Neural cell (in vitro differentiated cells): ENCODE data around the gene ENOSF1. TPM values are rescaled to one million over a fixed set of nuclear protein-coding genes. Genes with fewer than 3 reads are reported as not detected.

Source experiments
- H2AFZ ChIP-seq: fragments of 200-600, 300-800 bp; sonication (generic), shearing (Covaris generic); 2 replicates; pipeline ENCODE4 v1.6.0; 2014; ENCODE audit warnings: low read depth, mild to moderate bottlenecking, antibody characterized with exemption, low read length, moderate library complexity
- H3F3A ChIP-seq: fragments of 200-600 bp; shearing (Covaris generic); 2 replicates; pipeline ENCODE4 v1.6.1; 2016; ENCODE audit warnings: mild to moderate bottlenecking, moderate library complexity, mixed read lengths, antibody characterized with exemption, low read length; ENCODE audit not compliant: insufficient read depth, poor library complexity, severe bottlenecking
- H3K27ac ChIP-seq: fragments of 200-600, 300-800 bp; sonication (generic), shearing (Covaris generic); 2 replicates; pipeline ENCODE4 v1.5.1; 2014; ENCODE audit warnings: mild to moderate bottlenecking, low read length, moderate library complexity
- H3K27me3 ChIP-seq: fragments of 300-800, 200-600 bp; sonication (generic), shearing (Covaris generic); 2 replicates; pipeline ENCODE4 v1.6.0; 2014; ENCODE audit warnings: mild to moderate bottlenecking, low read depth, low read length, moderate library complexity; ENCODE audit not compliant: insufficient read depth
- H3K36me3 ChIP-seq: fragments of 300-800, 200-600 bp; sonication (generic), shearing (Covaris generic); 2 replicates; pipeline ENCODE4 v1.5.1; 2014; ENCODE audit warnings: mild to moderate bottlenecking, antibody characterized with exemption, low read length, moderate library complexity; ENCODE audit not compliant: insufficient read depth
- H3K4me2 ChIP-seq: fragments of 300-800, 200-600 bp; sonication (generic), shearing (Covaris generic); 2 replicates; pipeline ENCODE4 v1.6.0; 2014; ENCODE audit warnings: mild to moderate bottlenecking, low read length
- H3K4me3 ChIP-seq: fragments of 300-800, 200-600 bp; sonication (generic), shearing (Covaris generic); 2 replicates; pipeline ENCODE4 v1.5.1; 2014; ENCODE audit warnings: mild to moderate bottlenecking, low read length, moderate library complexity
- H3K79me2 ChIP-seq: fragments of 200-600 bp; shearing (Covaris generic); replicated peaks from 2 replicates; pipeline ENCODE4 v1.6.0; 2014; ENCODE audit warnings: mild to moderate bottlenecking, low read length, moderate library complexity; ENCODE audit not compliant: insufficient read depth
- H3K9ac ChIP-seq: fragments of 300-800, 200-600 bp; sonication (generic), shearing (Covaris generic); 2 replicates; pipeline ENCODE4 v1.6.1; 2016; ENCODE audit warnings: mild to moderate bottlenecking, low read length, mixed read lengths
- H3K9me2 ChIP-seq: fragments of 200-600 bp; shearing (Covaris generic); 2 replicates; pipeline ENCODE4 v1.6.1; 2016; ENCODE audit warnings: mild to moderate bottlenecking, low read length, mixed read lengths; ENCODE audit not compliant: insufficient read depth
- H3K9me3 ChIP-seq: fragments of 200-600, 300-800 bp; sonication (generic), shearing (Covaris generic); 2 replicates; pipeline ENCODE4 v1.6.1; 2016; ENCODE audit warnings: mild to moderate bottlenecking, mixed run types, low read length, moderate library complexity, mixed read lengths
- H4K20me1 ChIP-seq: fragments of 200-600 bp; shearing (Covaris generic); 2 replicates; pipeline ENCODE4 v1.6.1; 2016; ENCODE audit warnings: mild to moderate bottlenecking, mixed run types; ENCODE audit not compliant: insufficient read depth
- CTCF ChIP-seq: fragments of 450-650 bp; IDR thresholded peaks from 2 replicates; pipeline ENCODE4 v1.5.1; 2014; ENCODE audit warnings: antibody characterized with exemption, mild to moderate bottlenecking, moderate library complexity; ENCODE audit not compliant: poor library complexity, severe bottlenecking
- EP300 ChIP-seq: fragments of 450-650 bp; conservative IDR thresholded peaks from 2 replicates; pipeline ENCODE4 v1.6.1; 2014; ENCODE audit warnings: antibody characterized with exemption, mild to moderate bottlenecking, moderate library complexity; ENCODE audit not compliant: poor library complexity, severe bottlenecking
- EZH2 ChIP-seq: fragments of 200-600, 300-800 bp; shearing (Covaris generic), sonication (generic); IDR thresholded peaks from 2 replicates; pipeline ENCODE4 v1.6.1; 2014; ENCODE audit warnings: antibody characterized with exemption, low read length, borderline replicate concordance, mild to moderate bottlenecking; ENCODE audit not compliant: insufficient read depth, poor library complexity, severe bottlenecking
- MXI1 ChIP-seq: fragments of 450-650 bp; conservative IDR thresholded peaks from 2 replicates; pipeline ENCODE4 v1.6.1; 2014; ENCODE audit warnings: antibody characterized with exemption, mild to moderate bottlenecking; ENCODE audit not compliant: poor library complexity, severe bottlenecking
- POLR2AphosphoS5 ChIP-seq: IDR thresholded peaks from 2 replicates; pipeline ENCODE4 v1.6.1; 2012
- RAD21 ChIP-seq: fragments of 450-650 bp; conservative IDR thresholded peaks from 2 replicates; pipeline ENCODE4 v1.6.1; 2014; ENCODE audit warnings: antibody characterized with exemption, mild to moderate bottlenecking, moderate library complexity
- REST ChIP-seq: IDR thresholded peaks from 2 replicates; pipeline ENCODE4 v1.6.1; 2012; ENCODE audit warnings: borderline replicate concordance
- SMC3 ChIP-seq: fragments of 450-650 bp; conservative IDR thresholded peaks from 2 replicates; pipeline ENCODE4 v1.6.1; 2014; ENCODE audit warnings: antibody characterized with exemption, mild to moderate bottlenecking, moderate library complexity; ENCODE audit not compliant: poor library complexity
- TAF1 ChIP-seq: IDR thresholded peaks from 2 replicates; pipeline ENCODE4 v1.6.1; 2012; ENCODE audit warnings: low read depth
- polyA plus RNA-seq: library from polyadenylated mRNA; depleted of rRNA; stranded (reverse); fragments of >200 nt; gene quantifications from 2 replicates; pipeline ENCODE4 v1.2.3, GENCODE V29; 2014

ENOSF1 gene
- polyA plus RNA-seq, 1 donor from 2014 or later: 9.0 TPM

- Histone ChIP-seq H2AFZ (no peak overlapping the region), H3K4me2 (no peak overlapping the region), H3K4me3 (no peak overlapping the region), H3F3A (no peaks in the 10 kb centered on the region), H3K9me3 (no peaks in the 10 kb centered on the region), H3K9me2 (no peaks in the 10 kb centered on the region), H3K27me3 (no peaks in the 10 kb centered on the region), H4K20me1 (no peaks in the 10 kb centered on the region), H3K27ac (no peak overlapping the region), H3K9ac (no peak overlapping the region), H3K79me2 (no peaks in the 10 kb centered on the region), H3K36me3 (no peaks in the 10 kb centered on the region)
- TF ChIP-seq REST (no peak), POLR2AphosphoS5 (no peak), TAF1 (no peak), MXI1 (no peak), SMC3 (no peak), EZH2 (no peak), RAD21 (no peak), EP300 (no peak), CTCF (no peak)
These were observed 62.0 kb downstream of the ENOSF1 start for GRCh38 chr18:650428-650858.

- TF ChIP-seq MXI1: no peak
- no peak for TF ChIP-seq SMC3
- no peak for TF ChIP-seq CTCF
- no peak for TF ChIP-seq POLR2AphosphoS5
- no peak for TF ChIP-seq REST
- TF ChIP-seq TAF1: no peak
- TF ChIP-seq RAD21: no peak
- TF ChIP-seq EP300: no peak
- TF ChIP-seq EZH2: no peak
These were observed 63.1 kb downstream of the ENOSF1 start for GRCh38 chr18:649341-649740.

More at GRCh38 chr18:649341-649740, 63.1 kb downstream of the ENOSF1 start:
- no peak overlapping the region for H2AFZ ChIP-seq
- H3K9me3 ChIP-seq: no peaks in the 10 kb centered on the region
- no peak overlapping the region for H3K27ac ChIP-seq
- H3K36me3 ChIP-seq: no peaks in the 10 kb centered on the region
- H3F3A ChIP-seq: no peaks in the 10 kb centered on the region
- no peaks in the 10 kb centered on the region for H4K20me1 ChIP-seq
- H3K9ac ChIP-seq: no peak overlapping the region
- no peaks in the 10 kb centered on the region for H3K27me3 ChIP-seq
- H3K4me2 ChIP-seq: no peak overlapping the region
- no peaks in the 10 kb centered on the region for H3K9me2 ChIP-seq
- no peak overlapping the region for H3K4me3 ChIP-seq
- no peaks in the 10 kb centered on the region for H3K79me2 ChIP-seq
